ENCODE measurements around the gene TLR5.

DNA sequence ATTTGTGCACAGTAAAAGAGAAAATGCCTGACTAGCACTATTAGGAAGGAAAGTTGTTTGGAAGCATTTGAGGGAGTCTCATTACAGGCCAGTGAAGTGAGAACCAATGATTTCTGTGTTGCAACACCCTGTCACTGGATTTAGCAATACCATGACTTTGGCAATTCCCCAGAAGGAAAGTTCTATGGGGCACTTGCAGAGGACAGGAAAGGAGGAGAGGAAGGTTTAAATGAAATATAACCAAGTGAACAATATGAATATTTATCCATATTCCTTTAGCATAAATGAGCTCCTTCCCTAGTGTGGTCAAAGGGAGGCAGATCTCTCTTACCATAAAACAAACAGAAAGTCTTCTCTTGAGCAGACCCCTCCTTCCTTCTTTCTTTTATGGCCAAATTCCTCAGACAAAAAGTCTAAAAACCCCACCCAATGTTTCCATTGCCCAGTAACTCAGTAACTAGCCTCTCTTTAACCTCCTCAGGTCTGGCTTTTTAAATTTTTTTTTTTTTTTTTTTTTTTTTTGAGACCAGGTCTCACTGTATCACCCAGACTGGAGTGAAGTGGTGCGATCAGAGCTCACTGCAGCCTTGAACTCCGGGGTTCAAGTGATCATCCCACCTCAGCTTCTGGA, 5.5 kb downstream of the TLR5 start:
- TF ChIP-seq, protein P1, sequence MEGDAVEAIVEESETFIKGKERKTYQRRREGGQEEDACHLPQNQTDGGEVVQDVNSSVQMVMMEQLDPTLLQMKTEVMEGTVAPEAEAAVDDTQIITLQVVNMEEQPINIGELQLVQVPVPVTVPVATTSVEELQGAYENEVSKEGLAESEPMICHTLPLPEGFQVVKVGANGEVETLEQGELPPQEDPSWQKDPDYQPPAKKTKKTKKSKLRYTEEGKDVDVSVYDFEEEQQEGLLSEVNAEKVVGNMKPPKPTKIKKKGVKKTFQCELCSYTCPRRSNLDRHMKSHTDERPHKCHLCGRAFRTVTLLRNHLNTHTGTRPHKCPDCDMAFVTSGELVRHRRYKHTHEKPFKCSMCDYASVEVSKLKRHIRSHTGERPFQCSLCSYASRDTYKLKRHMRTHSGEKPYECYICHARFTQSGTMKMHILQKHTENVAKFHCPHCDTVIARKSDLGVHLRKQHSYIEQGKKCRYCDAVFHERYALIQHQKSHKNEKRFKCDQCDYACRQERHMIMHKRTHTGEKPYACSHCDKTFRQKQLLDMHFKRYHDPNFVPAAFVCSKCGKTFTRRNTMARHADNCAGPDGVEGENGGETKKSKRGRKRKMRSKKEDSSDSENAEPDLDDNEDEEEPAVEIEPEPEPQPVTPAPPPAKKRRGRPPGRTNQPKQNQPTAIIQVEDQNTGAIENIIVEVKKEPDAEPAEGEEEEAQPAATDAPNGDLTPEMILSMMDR (IDR thresholded peaks at IDR 0.05): no peak
- peak; percentile 93 for TF ChIP-seq POLR2AphosphoS5 (IDR thresholded peaks at IDR 0.05)
- no peak for TF ChIP-seq POLR2A (IDR thresholded peaks at IDR 0.05)
- no peak for TF ChIP-seq EP300 (IDR thresholded peaks at IDR 0.05)

Measured in gastroesophageal sphincter (tissue), 3 donors.